DND-41 (cell line): ENCODE data around the gene EBI3.

ENCODE experiments used
- EZH2 ChIP-seq: IDR thresholded peaks from 3 replicates; pipeline ENCODE4 v1.6.1; 2012; ENCODE audit warnings: borderline replicate concordance, low read depth, mild to moderate bottlenecking, moderate library complexity, low read length, inconsistent platforms; ENCODE audit not compliant: severe bottlenecking
- TF ChIP-seq, protein P1 (sequence below): IDR thresholded peaks from 2 replicates; pipeline ENCODE4 v1.5.1; 2012; ENCODE audit warnings: borderline replicate concordance, low read length, moderate library complexity, mild to moderate bottlenecking; ENCODE audit not compliant: poor library complexity, severe bottlenecking; ENCODE audit errors: extremely low read depth

DNA sequence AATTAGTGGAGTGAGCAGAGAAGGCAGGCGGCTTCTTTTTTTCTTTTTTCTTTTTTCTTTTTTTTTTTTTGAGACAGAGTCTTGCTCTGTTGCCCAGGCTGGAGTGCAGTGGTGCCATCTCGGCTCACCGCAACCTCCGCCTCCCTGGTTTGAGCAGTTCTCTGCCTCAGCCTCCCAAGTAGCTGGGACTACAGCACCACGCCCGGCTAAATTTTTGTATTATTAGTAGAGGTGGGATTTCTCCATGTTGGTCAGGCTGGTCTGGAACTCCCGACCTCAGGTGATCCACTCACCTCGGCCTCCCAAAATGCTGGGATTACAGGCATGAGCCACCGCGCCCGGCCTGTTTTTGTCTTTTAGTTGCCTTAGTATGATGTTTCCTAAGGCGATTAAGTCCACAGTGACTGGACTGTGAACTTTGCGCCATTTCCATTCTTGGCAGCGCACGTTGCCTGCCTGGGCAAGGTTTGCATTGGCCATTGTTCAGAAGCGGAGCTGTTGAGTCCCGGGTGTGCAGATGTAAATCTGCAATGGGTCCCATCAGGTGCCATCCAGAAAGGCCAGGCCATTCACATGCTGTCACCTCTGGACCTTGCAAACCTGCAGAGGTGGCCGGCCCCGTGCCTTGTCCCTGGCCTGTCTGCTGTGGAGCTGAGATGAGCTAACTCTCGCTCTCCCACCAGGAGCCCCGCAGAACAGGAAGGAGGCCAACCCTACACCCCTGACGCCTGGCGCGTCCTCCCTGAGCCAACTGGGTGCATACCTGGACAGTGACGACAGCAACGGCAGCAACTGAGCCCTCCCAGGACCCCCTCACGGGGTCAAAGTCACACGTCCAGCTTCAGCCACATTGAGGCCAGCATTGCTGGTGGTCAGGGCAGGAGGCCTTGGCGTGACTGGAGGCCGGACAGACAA, 38.8 kb downstream of the EBI3 start:
- TF ChIP-seq, protein P1, sequence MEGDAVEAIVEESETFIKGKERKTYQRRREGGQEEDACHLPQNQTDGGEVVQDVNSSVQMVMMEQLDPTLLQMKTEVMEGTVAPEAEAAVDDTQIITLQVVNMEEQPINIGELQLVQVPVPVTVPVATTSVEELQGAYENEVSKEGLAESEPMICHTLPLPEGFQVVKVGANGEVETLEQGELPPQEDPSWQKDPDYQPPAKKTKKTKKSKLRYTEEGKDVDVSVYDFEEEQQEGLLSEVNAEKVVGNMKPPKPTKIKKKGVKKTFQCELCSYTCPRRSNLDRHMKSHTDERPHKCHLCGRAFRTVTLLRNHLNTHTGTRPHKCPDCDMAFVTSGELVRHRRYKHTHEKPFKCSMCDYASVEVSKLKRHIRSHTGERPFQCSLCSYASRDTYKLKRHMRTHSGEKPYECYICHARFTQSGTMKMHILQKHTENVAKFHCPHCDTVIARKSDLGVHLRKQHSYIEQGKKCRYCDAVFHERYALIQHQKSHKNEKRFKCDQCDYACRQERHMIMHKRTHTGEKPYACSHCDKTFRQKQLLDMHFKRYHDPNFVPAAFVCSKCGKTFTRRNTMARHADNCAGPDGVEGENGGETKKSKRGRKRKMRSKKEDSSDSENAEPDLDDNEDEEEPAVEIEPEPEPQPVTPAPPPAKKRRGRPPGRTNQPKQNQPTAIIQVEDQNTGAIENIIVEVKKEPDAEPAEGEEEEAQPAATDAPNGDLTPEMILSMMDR: no peak
- no peak for TF ChIP-seq EZH2
